Loucy (cell line): ENCODE data around the gene BTBD6.

Experiments used
- H2AFZ ChIP-seq: fragments of 200-600 bp; sonication (generic); 2 replicates; pipeline ENCODE4 v1.6.0; 2016; ENCODE audit warnings: antibody characterized with exemption, mild to moderate bottlenecking, low read length, moderate library complexity
- H3F3A ChIP-seq: fragments of 200-600 bp; 2 replicates; pipeline ENCODE4 v1.6.0; 2016; ENCODE audit warnings: antibody characterized with exemption, low read depth, mild to moderate bottlenecking
- H3K27me3 ChIP-seq: fragments of 200-600 bp; sonication (generic); 2 replicates; pipeline ENCODE4 v1.6.1; 2014; ENCODE audit warnings: low read length, mild to moderate bottlenecking; ENCODE audit not compliant: insufficient read depth, poor library complexity, severe bottlenecking
- H3K36me3 ChIP-seq: fragments of 200-600 bp; sonication (generic); 2 replicates; pipeline ENCODE4 v1.6.1; 2016; ENCODE audit warnings: low read length; ENCODE audit not compliant: insufficient read depth
- H3K4me1 ChIP-seq: fragments of 200-600 bp; sonication (generic); 2 replicates; pipeline ENCODE4 v1.5.1; 2014; ENCODE audit warnings: low read length, mild to moderate bottlenecking; ENCODE audit not compliant: insufficient read depth, poor library complexity, severe bottlenecking
- H3K4me2 ChIP-seq: fragments of 200-600 bp; sonication (generic); 2 replicates; pipeline ENCODE4 v1.6.0; 2014; ENCODE audit warnings: antibody characterized with exemption, low read length, low read depth, mild to moderate bottlenecking; ENCODE audit not compliant: poor library complexity, severe bottlenecking
- H3K4me3 ChIP-seq: fragments of 200-600 bp; sonication (generic); 2 replicates; pipeline ENCODE4 v1.5.1; 2014; ENCODE audit warnings: low read length, mild to moderate bottlenecking, mixed read lengths; ENCODE audit not compliant: poor library complexity, severe bottlenecking
- H3K79me2 ChIP-seq: fragments of 200-600 bp; sonication (generic); 2 replicates; pipeline ENCODE4 v1.6.1; 2014; ENCODE audit warnings: low read length; ENCODE audit not compliant: insufficient read depth
- H3K9ac ChIP-seq: fragments of 200-600 bp; sonication (generic); 2 replicates; pipeline ENCODE4 v1.6.0; 2014; ENCODE audit warnings: mild to moderate bottlenecking, low read depth, low read length, moderate library complexity; ENCODE audit not compliant: poor library complexity, severe bottlenecking
- H3K9me2 ChIP-seq: fragments of 200-600 bp; sonication (generic); replicated peaks from 2 replicates; pipeline ENCODE4 v1.6.1; 2016; ENCODE audit warnings: low read depth, low read length, mixed read lengths
- H3K9me3 ChIP-seq: fragments of 200-600 bp; sonication (generic); 2 replicates; pipeline ENCODE4 v1.6.1; 2014; ENCODE audit warnings: mild to moderate bottlenecking, antibody characterized with exemption, low read length, low read depth; ENCODE audit not compliant: insufficient read depth
- H4K20me1 ChIP-seq: fragments of 200-600 bp; sonication (generic); 2 replicates; pipeline ENCODE4 v1.6.0; 2014; ENCODE audit warnings: antibody characterized with exemption, low read length, mild to moderate bottlenecking; ENCODE audit not compliant: insufficient read depth, poor library complexity, severe bottlenecking
- EZH2phosphoT487 ChIP-seq: fragments of 200-600 bp; IDR thresholded peaks from 2 replicates; pipeline ENCODE4 v1.6.1; 2018; ENCODE audit warnings: antibody characterized with exemption, mild to moderate bottlenecking, moderate library complexity, borderline replicate concordance
- TF ChIP-seq, protein P1 (sequence below): fragments of 200-600 bp; sonication (generic); conservative IDR thresholded peaks from 2 replicates; pipeline ENCODE4 v1.5.1; 2014; ENCODE audit warnings: mild to moderate bottlenecking, antibody characterized with exemption, low read length

The BTBD6 gene

GRCh38 chr14:105206873-105207272, 41.5 kb upstream of the BTBD6 start:
- Histone ChIP-seq H3K27me3 (no peaks in the 10 kb centered on the region), H3F3A (no peaks in the 10 kb centered on the region), H3K9ac (no peak overlapping the region), H3K4me1 (peaks cover 15% of the 10 kb centered on the region), H3K4me3 (no peak overlapping the region), H4K20me1 (no peaks in the 10 kb centered on the region), H3K9me3 (no peaks in the 10 kb centered on the region), H2AFZ (no peak overlapping the region), H3K36me3 (peaks cover 23% of the 10 kb centered on the region; the same call in 1 of the 2 replicates), H3K79me2 (no peaks in the 10 kb centered on the region), H3K9me2 (no peaks in the 10 kb centered on the region), H3K4me2 (no peak overlapping the region)
- TF ChIP-seq, protein P1, sequence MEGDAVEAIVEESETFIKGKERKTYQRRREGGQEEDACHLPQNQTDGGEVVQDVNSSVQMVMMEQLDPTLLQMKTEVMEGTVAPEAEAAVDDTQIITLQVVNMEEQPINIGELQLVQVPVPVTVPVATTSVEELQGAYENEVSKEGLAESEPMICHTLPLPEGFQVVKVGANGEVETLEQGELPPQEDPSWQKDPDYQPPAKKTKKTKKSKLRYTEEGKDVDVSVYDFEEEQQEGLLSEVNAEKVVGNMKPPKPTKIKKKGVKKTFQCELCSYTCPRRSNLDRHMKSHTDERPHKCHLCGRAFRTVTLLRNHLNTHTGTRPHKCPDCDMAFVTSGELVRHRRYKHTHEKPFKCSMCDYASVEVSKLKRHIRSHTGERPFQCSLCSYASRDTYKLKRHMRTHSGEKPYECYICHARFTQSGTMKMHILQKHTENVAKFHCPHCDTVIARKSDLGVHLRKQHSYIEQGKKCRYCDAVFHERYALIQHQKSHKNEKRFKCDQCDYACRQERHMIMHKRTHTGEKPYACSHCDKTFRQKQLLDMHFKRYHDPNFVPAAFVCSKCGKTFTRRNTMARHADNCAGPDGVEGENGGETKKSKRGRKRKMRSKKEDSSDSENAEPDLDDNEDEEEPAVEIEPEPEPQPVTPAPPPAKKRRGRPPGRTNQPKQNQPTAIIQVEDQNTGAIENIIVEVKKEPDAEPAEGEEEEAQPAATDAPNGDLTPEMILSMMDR: no peak
- TF ChIP-seq EZH2phosphoT487: no peak

GRCh38 chr14:105207460-105207901, 40.9 kb upstream of the BTBD6 start:
- Histone ChIP-seq H3F3A (no peaks in the 10 kb centered on the region), H3K4me1 (peaks cover 9% of the 10 kb centered on the region), H3K36me3 (peaks cover 28% of the 10 kb centered on the region; the same call in 1 of the 2 replicates), H3K4me3 (no peak overlapping the region), H3K9me2 (no peaks in the 10 kb centered on the region), H3K27me3 (no peaks in the 10 kb centered on the region), H3K9ac (no peak overlapping the region), H3K9me3 (no peaks in the 10 kb centered on the region), H2AFZ (no peak overlapping the region), H3K79me2 (no peaks in the 10 kb centered on the region), H4K20me1 (no peaks in the 10 kb centered on the region), H3K4me2 (no peak overlapping the region)
- TF ChIP-seq EZH2phosphoT487: no peak
- TF ChIP-seq, protein P1: peak; percentile 19; the same call in 1 of the 2 replicates

DNA sequence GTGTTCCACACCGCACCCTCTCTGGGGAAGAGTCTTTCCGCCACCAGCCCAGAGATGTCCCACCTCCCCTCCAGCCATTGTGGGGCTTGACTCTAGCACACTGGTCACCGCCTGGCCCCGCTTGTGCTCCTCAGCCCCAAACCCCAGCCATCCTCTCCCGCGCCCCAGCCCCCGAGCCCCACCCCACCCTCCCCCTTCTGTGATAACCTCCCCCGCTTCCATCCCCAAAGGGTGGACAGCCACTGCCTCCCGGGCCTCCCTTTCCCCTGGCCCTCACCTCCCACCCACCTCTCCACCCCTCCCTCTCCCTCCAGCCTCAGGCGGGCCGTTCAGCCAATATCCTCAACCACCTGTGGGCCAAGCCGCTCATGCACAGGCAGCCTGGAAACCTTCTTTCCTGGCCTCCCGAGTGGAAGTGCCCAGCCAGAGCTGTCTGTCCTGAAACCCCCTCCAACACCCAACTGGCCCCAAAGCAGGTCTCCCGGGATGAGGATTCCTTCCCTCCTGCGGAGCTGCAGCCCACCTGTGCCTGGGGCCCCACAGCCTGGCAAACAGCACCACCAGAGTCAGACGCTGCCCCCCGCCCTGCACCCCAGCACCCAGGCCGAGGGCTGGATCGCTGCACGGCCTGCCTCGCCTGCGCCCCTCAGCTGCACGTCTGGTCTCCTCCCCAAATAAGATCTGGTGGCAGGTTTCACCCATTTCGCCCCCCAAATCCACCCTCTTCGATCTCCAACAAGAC, 40.2 kb upstream of the BTBD6 start:
- Histone ChIP-seq H3K4me2 (no peak overlapping the region), H2AFZ (no peak overlapping the region), H3K9me3 (no peaks in the 10 kb centered on the region), H3K9ac (no peak overlapping the region), H3K27me3 (no peaks in the 10 kb centered on the region), H3K4me1 (peaks cover 2% of the 10 kb centered on the region), H4K20me1 (no peaks in the 10 kb centered on the region), H3F3A (no peaks in the 10 kb centered on the region), H3K36me3 (peaks cover 34% of the 10 kb centered on the region; the same call in 1 of the 2 replicates), H3K79me2 (no peaks in the 10 kb centered on the region), H3K9me2 (no peaks in the 10 kb centered on the region), H3K4me3 (no peak overlapping the region)
- TF ChIP-seq, protein P1: no peak
- no peak for TF ChIP-seq EZH2phosphoT487
